ENCODE measurements around the gene SLC66A2. TPM values are rescaled to one million over a fixed set of nuclear protein-coding genes. Genes with fewer than 3 reads are reported as not detected.

SLC66A2 gene
- total and polyA plus RNA-seq, 2 of the 13 experiments (the other 11 are each of a cell fraction or from before 2014, with no cell fraction given): 33.5 to 41.9 TPM

DNA sequence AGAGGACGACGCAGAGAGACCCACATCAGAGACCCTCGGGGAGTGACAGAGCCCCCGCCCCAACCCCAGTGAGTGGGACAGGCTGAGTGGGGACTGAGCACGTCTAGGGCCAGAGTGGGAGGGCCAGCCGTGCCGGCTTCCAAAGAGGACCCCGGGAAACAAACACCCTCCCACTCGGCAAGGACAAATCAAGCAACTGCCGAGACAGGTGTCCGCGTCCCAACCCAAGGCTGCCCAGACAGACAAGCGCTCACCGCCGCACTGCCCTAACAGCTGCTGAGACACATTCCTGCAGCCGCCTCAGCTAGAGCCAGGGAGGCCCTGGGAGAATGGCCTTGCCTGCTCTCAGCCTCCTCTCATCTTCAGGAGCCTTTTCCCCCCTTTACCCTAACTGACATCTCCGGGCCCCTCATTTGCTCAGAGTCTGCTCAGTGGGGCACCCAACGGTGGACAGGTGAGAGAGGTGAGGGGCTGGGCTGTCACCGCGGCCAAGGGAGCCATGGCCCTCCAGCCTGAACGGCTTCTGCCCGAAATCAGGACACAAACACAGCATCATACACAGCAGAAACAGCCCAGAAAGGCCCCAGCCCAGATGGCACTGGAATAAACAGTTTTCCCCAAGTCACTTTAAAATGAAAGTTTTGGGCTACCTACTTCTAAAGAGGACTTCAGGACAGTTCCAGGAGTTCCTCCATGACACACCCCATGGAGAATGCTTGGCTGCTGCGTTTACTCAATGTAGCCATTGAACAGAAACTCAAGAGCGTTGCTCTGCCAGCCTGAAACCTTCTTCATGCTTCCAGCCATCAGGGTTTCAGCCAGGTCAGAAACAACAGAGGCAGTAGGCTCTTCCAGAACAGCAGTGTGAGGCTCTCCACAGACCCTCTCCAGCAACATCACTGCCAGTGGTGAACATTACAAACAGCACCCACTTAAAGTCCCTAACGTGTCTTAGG is 23.6 kb downstream of the SLC66A2 start:
- intact Hi-C loops (cut with micrococcal nuclease; ENCODE audit: unreplicated experiment): no loop called here

More for the DNA sequence above, 23.6 kb downstream of the SLC66A2 start:
- H4K20me1 ChIP-seq (ENCODE audit: insufficient read depth, low read length): peaks cover 61% of the 10 kb centered on the region
- peaks cover 75% of the 10 kb centered on the region for H3K79me2 ChIP-seq (ENCODE audit: insufficient read depth, low read length)
- WGBS (ENCODE audit: low lambda C conversion rate): 94% methylated on average over 15 of the region's 25 CpGs
- no peak for TF ChIP-seq NR2F2 (IDR thresholded peaks at IDR 0.05; ENCODE audit: borderline replicate concordance, low read depth)
- peak; percentile 38 for TF ChIP-seq AGO2 (optimal IDR thresholded peaks at IDR 0.05; ENCODE audit: low read depth, low read length)
- no peak for TF ChIP-seq CHCHD3 (CRISPR knock-in tag; IDR thresholded peaks at IDR 0.05)
- TF ChIP-seq, protein P1, sequence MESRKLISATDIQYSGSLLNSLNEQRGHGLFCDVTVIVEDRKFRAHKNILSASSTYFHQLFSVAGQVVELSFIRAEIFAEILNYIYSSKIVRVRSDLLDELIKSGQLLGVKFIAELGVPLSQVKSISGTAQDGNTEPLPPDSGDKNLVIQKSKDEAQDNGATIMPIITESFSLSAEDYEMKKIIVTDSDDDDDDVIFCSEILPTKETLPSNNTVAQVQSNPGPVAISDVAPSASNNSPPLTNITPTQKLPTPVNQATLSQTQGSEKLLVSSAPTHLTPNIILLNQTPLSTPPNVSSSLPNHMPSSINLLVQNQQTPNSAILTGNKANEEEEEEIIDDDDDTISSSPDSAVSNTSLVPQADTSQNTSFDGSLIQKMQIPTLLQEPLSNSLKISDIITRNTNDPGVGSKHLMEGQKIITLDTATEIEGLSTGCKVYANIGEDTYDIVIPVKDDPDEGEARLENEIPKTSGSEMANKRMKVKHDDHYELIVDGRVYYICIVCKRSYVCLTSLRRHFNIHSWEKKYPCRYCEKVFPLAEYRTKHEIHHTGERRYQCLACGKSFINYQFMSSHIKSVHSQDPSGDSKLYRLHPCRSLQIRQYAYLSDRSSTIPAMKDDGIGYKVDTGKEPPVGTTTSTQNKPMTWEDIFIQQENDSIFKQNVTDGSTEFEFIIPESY (CRISPR knock-in tag; IDR thresholded peaks at IDR 0.05): peak; percentile 7; the same call in 1 of the 2 replicates
- TF ChIP-seq EEA1 (CRISPR knock-in tag; IDR thresholded peaks at IDR 0.05; ENCODE audit: borderline replicate concordance): no peak
- peaks cover 7% of the 10 kb centered on the region for H3K9me3 ChIP-seq (ENCODE audit: low read length)
- H3K27me3 ChIP-seq (ENCODE audit: control insufficient read depth in 1 of 2, insufficient read depth in 2 of 2, low read length in 2 of 2): no peaks in the 10 kb centered on the region
- POLR2A ChIA-PET: no interaction called here
- H3K27ac ChIP-seq (ENCODE audit: extremely low read length, insufficient read depth, low read length): no peak overlapping the region
- no peaks in the 10 kb centered on the region for H3K4me1 ChIP-seq (ENCODE audit: insufficient read depth, low read length)
- H3K4me2 ChIP-seq (ENCODE audit: low read depth, low read length): no peak overlapping the region
- peaks cover 9 to 53% of the 10 kb centered on the region in 2 experiments for H3K36me3 ChIP-seq (replicated peaks in 1 of 2; ENCODE audit: control insufficient read depth in 1 of 2, insufficient read depth in 2 of 2, low read length in 2 of 2)
- CTCF ChIA-PET (ENCODE audit: low intra/inter-chr PET ratio, low total read pairs): no interaction called here
- no peak overlapping the region for H3K4me3 ChIP-seq (replicated peaks in 1 of 3; ENCODE audit: insufficient read depth in 1 of 3, low read depth in 2 of 3, low read length in 3 of 3)
- FAIRE-seq: no peak
- no peak for ATAC-seq
- no peak for DNase-seq (ENCODE audit: low spot score)
- BruUV-seq (replicated peaks): no TSS peak
- H3K9ac ChIP-seq (ENCODE audit: insufficient read depth, low read depth, low read length): no peak overlapping the region
- H2AFZ ChIP-seq (ENCODE audit: low read length): no peak overlapping the region
- in situ Hi-C loops (cut with HindIII; ENCODE audit: extremely low pct_ligation_motif_present, low pct_unique_long_range_greater_than_20kb): no loop called here
